ENCODE data around the gene NCOA3.

GRCh38 chr20:47524015-47524784 is 22.5 kb downstream of the NCOA3 start:
- TF ChIP-seq CTCF (IDR thresholded peaks at IDR 0.05; ENCODE audit: low read length) = no peak
- TF ChIP-seq EZH2 (IDR thresholded peaks at IDR 0.05; ENCODE audit: borderline replicate concordance, low read length) = no peak

Data from OCI-LY1 (cell line).